CD4-positive, CD25-positive, alpha-beta regulatory T cell (primary cell): ENCODE measurements around the gene TM9SF2. TPM values are rescaled to one million over a fixed set of nuclear protein-coding genes. Genes with fewer than 3 reads are reported as not detected.
"Not testable (repeated sequence)": the region's sequence is repeated elsewhere in the genome, so short reads cannot be mapped to it uniquely, and the experiment has no call there.

ENCODE experiments used
- ATAC-seq, 2 donors: fragments of 150-1000 bp; cut with Tn5 transposase; one replicate each; pipeline ENCODE4 v1.10.0; 2021; ENCODE audit warnings: low read depth in 2 of 2, moderate number of reproducible peaks in 2 of 2, moderate library complexity in 1 of 2
- DNase-seq, 3 donors: peaks; one replicate each; pipeline versions ENCODE4 v3.0.0 to v3.0.0-alpha.2; 2012 to 2022; ENCODE audit warnings: mixed read lengths in 1 of 3
- H3K27ac ChIP-seq: one replicate; pipeline ENCODE4 v1.7.0; 2013; ENCODE audit warnings: mild to moderate bottlenecking, low read length; ENCODE audit not compliant: insufficient read depth, poor library complexity, severe bottlenecking
- H3K27me3 ChIP-seq: one replicate; pipeline ENCODE4 v1.7.0; 2013; ENCODE audit warnings: low read length; ENCODE audit not compliant: control insufficient read depth, insufficient read depth
- H3K36me3 ChIP-seq: one replicate; pipeline ENCODE4 v1.7.0; 2013; ENCODE audit warnings: mild to moderate bottlenecking, low read length, moderate library complexity; ENCODE audit not compliant: control insufficient read depth, insufficient read depth
- H3K4me1 ChIP-seq: 2 replicates; pipeline ENCODE4 v1.7.0; 2013; ENCODE audit warnings: mild to moderate bottlenecking, low read length; ENCODE audit not compliant: insufficient read depth, control insufficient read depth, poor library complexity, severe bottlenecking
- H3K4me3 ChIP-seq: one replicate; pipeline ENCODE4 v1.7.0; 2013; ENCODE audit warnings: low read depth, mild to moderate bottlenecking, low read length, moderate library complexity
- H3K9me3 ChIP-seq, 2 experiments: 1 replicate in 1 of 2; 2 replicates in 1 of 2; pipeline ENCODE4 v1.7.0; 2013; ENCODE audit warnings: low read length in 2 of 2, mild to moderate bottlenecking in 1 of 2, moderate library complexity in 1 of 2; ENCODE audit not compliant: control insufficient read depth in 2 of 2
- H3K27ac Mint-ChIP-seq, 3 donors: one replicate each; pipeline ENCODE4 v1.8.0; 2020 to 2022; ENCODE audit warnings: mild to moderate bottlenecking in 3 of 3, mixed read lengths in 3 of 3, moderate library complexity in 2 of 3
- H3K27me3 Mint-ChIP-seq: one replicate; pipeline ENCODE4 v1.8.0; 2022; ENCODE audit warnings: mild to moderate bottlenecking, mixed read lengths
- H3K36me3 Mint-ChIP-seq: one replicate; pipeline ENCODE4 v1.8.0; 2020; ENCODE audit warnings: mixed read lengths
- H3K4me1 Mint-ChIP-seq, 4 donors: one replicate each; pipeline ENCODE4 v1.8.0; 2020 to 2022; ENCODE audit warnings: mixed read lengths in 4 of 4, mild to moderate bottlenecking in 1 of 4
- H3K4me3 Mint-ChIP-seq, 4 donors: one replicate each; pipeline ENCODE4 v1.8.0; 2020 to 2022; ENCODE audit warnings: mild to moderate bottlenecking in 4 of 4, mixed read lengths in 4 of 4, moderate library complexity in 3 of 4
- H3K9me3 Mint-ChIP-seq, 7 donors: one replicate each; pipeline ENCODE4 v1.8.0; 2020 to 2022; ENCODE audit warnings: mixed read lengths in 7 of 7, mild to moderate bottlenecking in 3 of 7, moderate library complexity in 2 of 7
- polyA plus RNA-seq, 4 donors: library from polyadenylated mRNA; unstranded; fragments of 300-500 nt; fragmentation: Illumina TruSeq; gene quantifications; one replicate each; pipeline ENCODE4 v1.2.3, GENCODE V29; 2021
- total RNA-seq: library from RNA; stranded (reverse); gene quantifications from one replicate; pipeline ENCODE4 v1.2.3, GENCODE V29; 2022

TM9SF2 gene
- total RNA-seq (53.7 TPM), polyA plus RNA-seq (100 to 1,000 TPM in 3 of 4 donors, 10 to 100 TPM in 1; 98.7 to 124 (median 113) TPM)

- Mint-ChIP-seq H3K4me3 (peak within 1 kb of the TSS; percentile 91 to 99 (median 98)), H3K27ac (peak within 1 kb of the TSS; percentile 97 to 99 (median 99)), H3K4me1 (peaks cover 41 to 94% (median 72%) of the 10 kb centered on the region in 4 donors), H3K36me3 (no peaks in the 10 kb centered on the region), H3K27me3 (peaks cover 2% of the 10 kb centered on the region), H3K9me3 (peaks cover 0 to 4% (median 0%) of the 10 kb centered on the region in 7 donors)
- ATAC-seq (peak; percentile 48 to 53), DNase-seq (peak; percentile 96 to 98 (median 96))
- Histone ChIP-seq H3K4me3 (peak within 1 kb of the TSS; percentile 88), H3K27me3 (no peaks in the 10 kb centered on the region), H3K27ac (peak within 1 kb of the TSS; percentile 91), H3K4me1 (peaks cover 75% of the 10 kb centered on the region), H3K9me3 (no peaks in the 10 kb centered on the region), H3K36me3 (peaks cover 3% of the 10 kb centered on the region)
These were observed at the start of gene TM9SF2 for GRCh38 chr13:99501184-99501847. Gene TM9SF2 (plus strand): TSS chr13:99501472. CDS start chr13:99501607, 135 bp downstream.

- peaks cover 0 to 7% of the 10 kb centered on the region in 2 experiments for H3K9me3 ChIP-seq
These were observed 46.6 kb upstream of the TM9SF2 start for GRCh38 chr13:99454518-99455183.

GRCh38 chr13:99459099-99459850 lies 42.0 kb upstream of the TM9SF2 start:
- H3K27ac ChIP-seq: no peak overlapping the region
- no peak for ATAC-seq
- no peaks in the 10 kb centered on the region for H3K36me3 ChIP-seq
- no peak overlapping the region for H3K4me3 Mint-ChIP-seq
- H3K4me1 Mint-ChIP-seq: peaks cover under 1 to 22% (median 7%) of the 10 kb centered on the region in 4 donors
- no peak for DNase-seq
- no peak overlapping the region for H3K4me3 ChIP-seq
- H3K9me3 ChIP-seq: peaks cover 0 to 7% of the 10 kb centered on the region in 2 experiments
- H3K9me3 Mint-ChIP-seq: peaks cover 0 to 8% (median 0%) of the 10 kb centered on the region in 7 donors
- H3K27ac Mint-ChIP-seq: peak overlapping the region in 1 of 3 donors; percentile 23
- peaks cover 3% of the 10 kb centered on the region for H3K36me3 Mint-ChIP-seq
- peaks cover 2% of the 10 kb centered on the region for H3K27me3 Mint-ChIP-seq
- peaks cover 4% of the 10 kb centered on the region for H3K4me1 ChIP-seq
- no peaks in the 10 kb centered on the region for H3K27me3 ChIP-seq

More at GRCh38 chr13:99454518-99455183, 46.6 kb upstream of the TM9SF2 start:
- peaks cover 6% of the 10 kb centered on the region for H3K36me3 Mint-ChIP-seq
- no peaks in the 10 kb centered on the region for H3K4me1 ChIP-seq
- H3K36me3 ChIP-seq: no peaks in the 10 kb centered on the region
- no peak for DNase-seq
- peaks cover 0 to 5% (median under 1%) of the 10 kb centered on the region in 4 donors for H3K4me1 Mint-ChIP-seq
- H3K9me3 Mint-ChIP-seq: peaks cover 0 to 13% (median 2%) of the 10 kb centered on the region in 7 donors
- H3K4me3 Mint-ChIP-seq: no peak overlapping the region
- no peak overlapping the region for H3K27ac Mint-ChIP-seq
- ATAC-seq: no peak
- no peak overlapping the region for H3K27ac ChIP-seq
- no peaks in the 10 kb centered on the region for H3K27me3 ChIP-seq
- H3K4me3 ChIP-seq: no peak overlapping the region
- H3K27me3 Mint-ChIP-seq: peaks cover 8% of the 10 kb centered on the region

- peak in 1 of 3 donors; percentile 49 for DNase-seq
- peaks cover 19% of the 10 kb centered on the region for H3K4me1 ChIP-seq
- not testable (repeated sequence) for H3K27me3 ChIP-seq, H3K27ac ChIP-seq, ATAC-seq, H3K4me3 Mint-ChIP-seq, H3K9me3 ChIP-seq, H3K36me3 ChIP-seq, H3K36me3 Mint-ChIP-seq, H3K4me3 ChIP-seq, H3K9me3 Mint-ChIP-seq, H3K27me3 Mint-ChIP-seq
- Mint-ChIP-seq H3K4me1 (peaks cover 6 to 36% (median 19%) of the 10 kb centered on the region in 4 donors), H3K27ac (peak overlapping the region; percentile 47 to 86 (median 75))
These were observed 40.5 kb upstream of the TM9SF2 start for GRCh38 chr13:99460802-99461201.

GRCh38 chr13:99463646-99464397 lies 37.5 kb upstream of the TM9SF2 start:
- H3K4me3 ChIP-seq: peak overlapping the region; percentile 77

GRCh38 chr13:99464441-99464949 lies 36.8 kb upstream of the TM9SF2 start:
- Mint-ChIP-seq H3K9me3 (no peaks in the 10 kb centered on the region), H3K4me1 (peaks cover 6 to 36% (median 24%) of the 10 kb centered on the region in 4 donors), H3K4me3 (peak overlapping the region; percentile 40 to 80 (median 69)), H3K27me3 (no peaks in the 10 kb centered on the region), H3K36me3 (peaks cover 11% of the 10 kb centered on the region), H3K27ac (peak overlapping the region; percentile 96 to 98 (median 97))
- Histone ChIP-seq H3K27ac (peak overlapping the region; percentile 80), H3K4me3 (peak overlapping the region; percentile 77), H3K27me3 (no peaks in the 10 kb centered on the region), H3K4me1 (peaks cover 19% of the 10 kb centered on the region), H3K36me3 (no peaks in the 10 kb centered on the region), H3K9me3 (no peaks in the 10 kb centered on the region)
- peak; percentile 87 to 89 for ATAC-seq
- DNase-seq: peak in 2 of 3 donors; percentile 44 to 78

More at GRCh38 chr13:99463646-99464397, 37.5 kb upstream of the TM9SF2 start:
- peak overlapping the region; percentile 96 to 98 (median 97) for H3K27ac Mint-ChIP-seq
- ATAC-seq (no peak), DNase-seq (no peak)
- H3K4me1 ChIP-seq: peaks cover 19% of the 10 kb centered on the region
- peak overlapping the region; percentile 80 for H3K27ac ChIP-seq
- no peaks in the 10 kb centered on the region for H3K27me3 Mint-ChIP-seq
- no peaks in the 10 kb centered on the region for H3K27me3 ChIP-seq
- H3K36me3 ChIP-seq: no peaks in the 10 kb centered on the region
- H3K4me1 Mint-ChIP-seq: peaks cover 6 to 36% (median 24%) of the 10 kb centered on the region in 4 donors
- H3K9me3 Mint-ChIP-seq: no peaks in the 10 kb centered on the region
- H3K36me3 Mint-ChIP-seq: peaks cover 4% of the 10 kb centered on the region
- no peaks in the 10 kb centered on the region for H3K9me3 ChIP-seq
- peak overlapping the region; percentile 56 to 85 (median 76) for H3K4me3 Mint-ChIP-seq
